WI38 (cell line): Measurements from ENCODE around the gene CTNNA2.

Experiments
- H3K4me3 ChIP-seq: 2 replicates; pipeline ENCODE4 v1.5.1; 2011; ENCODE audit warnings: low read depth, mild to moderate bottlenecking, control low read depth, low read length
- TF ChIP-seq, protein P1 (sequence below): IDR thresholded peaks from 2 replicates; pipeline ENCODE4 v1.5.1; 2012; ENCODE audit warnings: low read depth, mild to moderate bottlenecking, control low read depth, low read length

CTNNA2 gene

GRCh38 chr2:80322311-80322920, 809.6 kb downstream of the CTNNA2 start:
- TF ChIP-seq, protein P1, sequence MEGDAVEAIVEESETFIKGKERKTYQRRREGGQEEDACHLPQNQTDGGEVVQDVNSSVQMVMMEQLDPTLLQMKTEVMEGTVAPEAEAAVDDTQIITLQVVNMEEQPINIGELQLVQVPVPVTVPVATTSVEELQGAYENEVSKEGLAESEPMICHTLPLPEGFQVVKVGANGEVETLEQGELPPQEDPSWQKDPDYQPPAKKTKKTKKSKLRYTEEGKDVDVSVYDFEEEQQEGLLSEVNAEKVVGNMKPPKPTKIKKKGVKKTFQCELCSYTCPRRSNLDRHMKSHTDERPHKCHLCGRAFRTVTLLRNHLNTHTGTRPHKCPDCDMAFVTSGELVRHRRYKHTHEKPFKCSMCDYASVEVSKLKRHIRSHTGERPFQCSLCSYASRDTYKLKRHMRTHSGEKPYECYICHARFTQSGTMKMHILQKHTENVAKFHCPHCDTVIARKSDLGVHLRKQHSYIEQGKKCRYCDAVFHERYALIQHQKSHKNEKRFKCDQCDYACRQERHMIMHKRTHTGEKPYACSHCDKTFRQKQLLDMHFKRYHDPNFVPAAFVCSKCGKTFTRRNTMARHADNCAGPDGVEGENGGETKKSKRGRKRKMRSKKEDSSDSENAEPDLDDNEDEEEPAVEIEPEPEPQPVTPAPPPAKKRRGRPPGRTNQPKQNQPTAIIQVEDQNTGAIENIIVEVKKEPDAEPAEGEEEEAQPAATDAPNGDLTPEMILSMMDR: no peak
- no peak overlapping the region for H3K4me3 ChIP-seq

DNA sequence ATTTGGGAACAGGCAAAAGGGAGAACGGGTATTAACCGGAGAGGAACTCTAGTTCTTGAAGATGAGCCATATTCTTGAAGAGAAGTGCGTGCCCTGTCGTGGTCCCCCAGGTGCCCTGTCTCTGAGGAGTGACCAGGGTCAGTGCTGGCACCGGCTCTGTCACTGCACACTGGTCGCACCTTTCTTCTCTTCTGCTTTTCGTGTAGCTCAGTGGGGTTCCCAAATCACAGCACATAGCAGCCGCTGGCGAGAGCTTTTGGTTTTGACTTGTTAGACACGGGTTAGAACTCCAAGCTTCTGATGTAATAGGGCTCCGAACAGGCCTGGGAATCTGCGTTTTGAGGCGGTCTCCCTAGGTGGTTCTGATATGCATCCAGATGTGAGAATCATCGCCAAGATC, 810.1 kb downstream of the CTNNA2 start:
- TF ChIP-seq, protein P1: no peak
- no peak overlapping the region for H3K4me3 ChIP-seq

- H3K4me3 ChIP-seq: no peak overlapping the region
- TF ChIP-seq, protein P1: no peak
Measured at GRCh38 chr2:80323610-80324009, 810.8 kb downstream of the CTNNA2 start.

- TF ChIP-seq, protein P1: no peak
Measured at GRCh38 chr2:80324525-80324924, 811.7 kb downstream of the CTNNA2 start.

DNA sequence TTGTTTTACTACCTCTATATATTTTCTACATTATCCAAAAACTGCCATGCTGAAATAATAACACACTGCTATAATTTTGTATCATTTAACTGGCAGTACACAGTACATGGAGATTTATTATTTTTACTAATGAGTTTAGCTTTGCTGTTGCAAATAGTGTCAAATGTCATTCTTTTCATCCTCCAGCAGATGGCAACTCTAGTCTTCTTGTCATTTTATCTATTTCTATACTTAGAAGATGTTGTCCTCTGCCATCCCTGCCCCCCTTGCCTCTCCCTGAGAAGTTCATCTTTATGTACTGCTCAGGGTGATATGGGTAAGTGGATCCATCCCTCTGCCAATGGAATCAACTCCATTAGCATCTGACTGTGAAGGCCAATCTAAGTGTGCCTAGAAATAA, 813.4 kb downstream of the CTNNA2 start:
- TF ChIP-seq, protein P1: no peak
- H3K4me3 ChIP-seq: no peak overlapping the region

More at GRCh38 chr2:80324525-80324924, 811.7 kb downstream of the CTNNA2 start:
- H3K4me3 ChIP-seq: no peak overlapping the region

GRCh38 chr2:80326861-80327260, 814.0 kb downstream of the CTNNA2 start:
- H3K4me3 ChIP-seq: no peak overlapping the region
- TF ChIP-seq, protein P1: no peak

GRCh38 chr2:80328159-80328571, 815.3 kb downstream of the CTNNA2 start:
- no peak overlapping the region for H3K4me3 ChIP-seq
- TF ChIP-seq, protein P1: no peak
